IPS DF 6.9 (cell line): ENCODE results near the gene MEG3.

Experiments used
- DNase-seq: peaks from one replicate; pipeline ENCODE4 v3.0.0-alpha.2; 2013; ENCODE audit warnings: low read depth, low spot score
- H3K27ac ChIP-seq: one replicate; pipeline ENCODE4 v1.5.1; 2013; ENCODE audit warnings: low read length, control low read depth
- H3K27me3 ChIP-seq: 2 replicates; pipeline ENCODE4 v1.6.1; 2013; ENCODE audit warnings: mild to moderate bottlenecking, low read length; ENCODE audit not compliant: control insufficient read depth, insufficient read depth
- H3K36me3 ChIP-seq: 2 replicates; pipeline ENCODE4 v1.6.1; 2013; ENCODE audit warnings: low read length; ENCODE audit not compliant: control insufficient read depth, insufficient read depth
- H3K4me1 ChIP-seq: 2 replicates; pipeline ENCODE4 v1.6.1; 2013; ENCODE audit warnings: low read length; ENCODE audit not compliant: control insufficient read depth, insufficient read depth
- H3K4me3 ChIP-seq: 2 replicates; pipeline ENCODE4 v1.5.1; 2013; ENCODE audit warnings: mild to moderate bottlenecking, low read length
- H3K9me3 ChIP-seq: 2 replicates; pipeline ENCODE4 v1.6.1; 2013; ENCODE audit warnings: low read length, inconsistent platforms; ENCODE audit not compliant: control insufficient read depth, insufficient read depth
- WGBS: extraction: QIAGEN DNeasy Blood & Tissue Kit; methylation state at CpG from one replicate; pipeline ENCODE4 v1.1.7; 2013; ENCODE audit warnings: mixed read lengths, missing lambda C conversion rate; ENCODE audit not compliant: insufficient read length, insufficient coverage; 5-methylcytosine and 5-hydroxymethylcytosine counted together

The MEG3 gene

GRCh38 chr14:100850841-100851585 lies 25.1 kb downstream of the MEG3 start:
- no peaks in the 10 kb centered on the region for H3K36me3 ChIP-seq
- H3K27ac ChIP-seq, result no peak overlapping the region
- no peaks in the 10 kb centered on the region for H3K9me3 ChIP-seq
- no peaks in the 10 kb centered on the region for H3K4me1 ChIP-seq
- no peaks in the 10 kb centered on the region for H3K27me3 ChIP-seq
- peak; percentile 35 for DNase-seq
- WGBS, result no CpG with 5 or more reads among the region's 8 CpGs
- H3K4me3 ChIP-seq, result no peak overlapping the region

- WGBS, result no CpG with 5 or more reads among the region's 13 CpGs
- Histone ChIP-seq H3K4me1 (no peaks in the 10 kb centered on the region), H3K9me3 (no peaks in the 10 kb centered on the region), H3K36me3 (no peaks in the 10 kb centered on the region), H3K4me3 (no peak overlapping the region), H3K27me3 (no peaks in the 10 kb centered on the region), H3K27ac (no peak overlapping the region)
- no peak for DNase-seq
These were observed 25.6 kb downstream of the MEG3 start for GRCh38 chr14:100851586-100851916.

GRCh38 chr14:100851946-100852620 lies 26.2 kb downstream of the MEG3 start:
- no peaks in the 10 kb centered on the region for H3K4me1 ChIP-seq
- H3K27ac ChIP-seq, result no peak overlapping the region
- no peaks in the 10 kb centered on the region for H3K27me3 ChIP-seq
- WGBS, result no CpG with 5 or more reads among the region's 14 CpGs
- no peaks in the 10 kb centered on the region for H3K9me3 ChIP-seq
- H3K4me3 ChIP-seq, result no peak overlapping the region
- no peak for DNase-seq
- no peaks in the 10 kb centered on the region for H3K36me3 ChIP-seq

GRCh38 chr14:100854435-100854834 lies 28.5 kb downstream of the MEG3 start:
- H3K36me3 ChIP-seq, result no peaks in the 10 kb centered on the region
- H3K4me3 ChIP-seq, result no peak overlapping the region
- H3K9me3 ChIP-seq, result no peaks in the 10 kb centered on the region
- no peak for DNase-seq
- H3K4me1 ChIP-seq, result no peaks in the 10 kb centered on the region
- WGBS, result no CpG with 5 or more reads among the region's 5 CpGs
- H3K27me3 ChIP-seq, result no peaks in the 10 kb centered on the region
- H3K27ac ChIP-seq, result no peak overlapping the region

- H3K27ac ChIP-seq, result no peak overlapping the region
- no CpG with 5 or more reads among the region's 18 CpGs for WGBS
- no peak overlapping the region for H3K4me3 ChIP-seq
- H3K4me1 ChIP-seq, result no peaks in the 10 kb centered on the region
- no peaks in the 10 kb centered on the region for H3K9me3 ChIP-seq
- no peak for DNase-seq
- H3K27me3 ChIP-seq, result no peaks in the 10 kb centered on the region
- H3K36me3 ChIP-seq, result no peaks in the 10 kb centered on the region
These were observed 29.5 kb downstream of the MEG3 start for GRCh38 chr14:100855256-100855930.

- H3K36me3 ChIP-seq, result no peaks in the 10 kb centered on the region
- no CpG with 5 or more reads among the region's 20 CpGs for WGBS
These were observed 30.4 kb downstream of the MEG3 start for GRCh38 chr14:100856056-100856950.

GRCh38 chr14:100857233-100857922 lies 31.5 kb downstream of the MEG3 start:
- Histone ChIP-seq H3K27ac (no peak overlapping the region), H3K9me3 (no peaks in the 10 kb centered on the region), H3K4me3 (no peak overlapping the region), H3K36me3 (no peaks in the 10 kb centered on the region), H3K4me1 (no peaks in the 10 kb centered on the region), H3K27me3 (no peaks in the 10 kb centered on the region)
- no peak for DNase-seq
- no CpG with 5 or more reads among the region's 14 CpGs for WGBS

More at GRCh38 chr14:100856056-100856950, 30.4 kb downstream of the MEG3 start:
- no peaks in the 10 kb centered on the region for H3K9me3 ChIP-seq
- H3K27me3 ChIP-seq, result no peaks in the 10 kb centered on the region
- H3K4me1 ChIP-seq, result no peaks in the 10 kb centered on the region
- no peak overlapping the region for H3K27ac ChIP-seq
- no peak overlapping the region for H3K4me3 ChIP-seq
- DNase-seq, result no peak

- H3K36me3 ChIP-seq, result no peaks in the 10 kb centered on the region
- no peak for DNase-seq
- no peak overlapping the region for H3K27ac ChIP-seq
- H3K27me3 ChIP-seq, result no peaks in the 10 kb centered on the region
- H3K9me3 ChIP-seq, result no peaks in the 10 kb centered on the region
- H3K4me3 ChIP-seq, result no peak overlapping the region
- no peaks in the 10 kb centered on the region for H3K4me1 ChIP-seq
- no CpG with 5 or more reads among the region's 17 CpGs for WGBS
These were observed 32.3 kb downstream of the MEG3 start for GRCh38 chr14:100857923-100858837.

GRCh38 chr14:100858838-100859220 lies 32.9 kb downstream of the MEG3 start:
- Histone ChIP-seq H3K27me3 (no peaks in the 10 kb centered on the region), H3K36me3 (no peaks in the 10 kb centered on the region), H3K9me3 (no peaks in the 10 kb centered on the region), H3K4me3 (no peak overlapping the region), H3K4me1 (no peaks in the 10 kb centered on the region), H3K27ac (no peak overlapping the region)
- WGBS, result no CpG with 5 or more reads among the region's 8 CpGs
- no peak for DNase-seq
